Neuronal stem cell (in vitro differentiated cells): Measurements from ENCODE around the gene OGFOD3.

Source experiments
- DNase-seq: peaks from one replicate; pipeline ENCODE4 v3.0.0-alpha.2; 2013; ENCODE audit warnings: low spot score
- H2AFZ ChIP-seq: one replicate; pipeline ENCODE4 v1.6.1; 2013; ENCODE audit warnings: mild to moderate bottlenecking, low read length, inconsistent platforms
- H2AK5ac ChIP-seq: 2 replicates; pipeline ENCODE4 v1.6.1; 2013; ENCODE audit warnings: low read depth, mild to moderate bottlenecking, inconsistent platforms, low read length, moderate library complexity, mixed read lengths
- H2BK120ac ChIP-seq: 2 replicates; pipeline ENCODE4 v1.6.1; 2013; ENCODE audit warnings: low read depth, mild to moderate bottlenecking, inconsistent platforms, low read length, moderate library complexity, mixed read lengths
- H2BK12ac ChIP-seq: one replicate; pipeline ENCODE4 v1.6.1; 2013; ENCODE audit warnings: low read length, inconsistent platforms
- H2BK15ac ChIP-seq: 2 replicates; pipeline ENCODE4 v1.6.1; 2013; ENCODE audit warnings: mild to moderate bottlenecking, low read length, inconsistent platforms, mixed read lengths
- H2BK5ac ChIP-seq: one replicate; pipeline ENCODE4 v1.6.1; 2013; ENCODE audit warnings: inconsistent platforms, mild to moderate bottlenecking, low read length, moderate library complexity
- H3K14ac ChIP-seq: one replicate; pipeline ENCODE4 v1.6.1; 2013; ENCODE audit warnings: low read length, inconsistent platforms
- H3K18ac ChIP-seq: 2 replicates; pipeline ENCODE4 v1.6.1; 2013; ENCODE audit warnings: low read length, inconsistent platforms
- H3K23ac ChIP-seq: 2 replicates; pipeline ENCODE4 v1.6.1; 2013; ENCODE audit warnings: low read depth, mild to moderate bottlenecking, mixed read lengths, low read length, inconsistent platforms; ENCODE audit not compliant: poor library complexity
- H3K27ac ChIP-seq: replicated peaks from 3 replicates; pipeline ENCODE4 v1.5.1; 2013; ENCODE audit warnings: low read length, inconsistent platforms
- H3K27me3 ChIP-seq, 3 experiments: 2 replicates each; pipeline ENCODE4 v1.6.1; 2013; ENCODE audit warnings: low read length in 3 of 3, mild to moderate bottlenecking in 2 of 3, inconsistent platforms in 1 of 3, low read depth in 1 of 3, mixed read lengths in 1 of 3, moderate library complexity in 1 of 3; ENCODE audit not compliant: control insufficient read depth in 3 of 3, insufficient read depth in 3 of 3
- H3K36me3 ChIP-seq, 2 donors: replicated peaks in 1 of 2; 2 replicates each; pipeline ENCODE4 v1.6.1; 2013; ENCODE audit warnings: low read length in 2 of 2; ENCODE audit not compliant: control insufficient read depth in 2 of 2, insufficient read depth in 2 of 2
- H3K4ac ChIP-seq: 2 replicates; pipeline ENCODE4 v1.6.1; 2013; ENCODE audit warnings: inconsistent platforms, mild to moderate bottlenecking, low read length, moderate library complexity
- H3K4me1 ChIP-seq, 2 donors: 1 replicate in 1 of 2; 2 replicates in 1 of 2; pipeline ENCODE4 v1.6.1; 2013; ENCODE audit warnings: low read length in 2 of 2, low read depth in 1 of 2; ENCODE audit not compliant: control insufficient read depth in 2 of 2, insufficient read depth in 1 of 2
- H3K4me2 ChIP-seq: one replicate; pipeline ENCODE4 v1.6.1; 2013; ENCODE audit warnings: mild to moderate bottlenecking, low read length, inconsistent platforms; ENCODE audit not compliant: insufficient read depth, poor library complexity, severe bottlenecking
- H3K4me3 ChIP-seq, 2 donors: 2 replicates each; pipeline ENCODE4 v1.5.1; 2013; ENCODE audit warnings: low read length in 2 of 2, mild to moderate bottlenecking in 2 of 2, inconsistent platforms in 1 of 2, moderate library complexity in 1 of 2
- H3K79me1 ChIP-seq: one replicate; pipeline ENCODE4 v1.6.1; 2013; ENCODE audit warnings: low read depth, mild to moderate bottlenecking, inconsistent platforms, low read length, moderate library complexity
- H3K9ac ChIP-seq: one replicate; pipeline ENCODE4 v1.6.1; 2013; ENCODE audit warnings: mild to moderate bottlenecking, low read depth, low read length, inconsistent platforms; ENCODE audit not compliant: poor library complexity
- H3K9me3 ChIP-seq, 2 donors: replicated peaks in 1 of 2; 2 replicates each; pipeline versions ENCODE3 to v1.6.1; 2013; ENCODE audit warnings: low read length in 2 of 2, mild to moderate bottlenecking in 2 of 2, inconsistent platforms in 1 of 2, low read depth in 1 of 2, mixed read lengths in 1 of 2, moderate library complexity in 1 of 2; ENCODE audit not compliant: control insufficient read depth in 2 of 2, insufficient read depth in 1 of 2
- H4K8ac ChIP-seq: one replicate; pipeline ENCODE4 v1.6.1; 2013; ENCODE audit warnings: low read depth, mild to moderate bottlenecking, inconsistent platforms, low read length, moderate library complexity
- H4K91ac ChIP-seq: one replicate; pipeline ENCODE4 v1.6.1; 2013; ENCODE audit warnings: low read length, low read depth, mild to moderate bottlenecking, inconsistent platforms; ENCODE audit not compliant: poor library complexity
- WGBS, 2 donors: extraction: QIAGEN DNeasy Blood & Tissue Kit; methylation state at CpG; one replicate each; pipeline ENCODE4 v1.1.7; 2013; ENCODE audit warnings: missing lambda C conversion rate in 2 of 2, mixed read lengths in 1 of 2; ENCODE audit not compliant: insufficient read length in 2 of 2, insufficient replicate concordance in 1 of 2; ENCODE audit errors: extremely low coverage in 2 of 2; 5-methylcytosine and 5-hydroxymethylcytosine counted together

The OGFOD3 gene

GRCh38 chr17:82424001-82424862 lies 5.8 kb upstream of the OGFOD3 start:
- Histone ChIP-seq H3K14ac (no peak overlapping the region), H2BK15ac (no peak overlapping the region), H3K4me2 (no peak overlapping the region), H3K23ac (no peak overlapping the region), H3K18ac (peak overlapping the region; percentile 76), H2BK120ac (no peak overlapping the region), H3K4me1 (no peaks in the 10 kb centered on the region), H3K9ac (peak overlapping the region; percentile 32), H3K79me1 (no peaks in the 10 kb centered on the region), H2AFZ (no peak overlapping the region), H2BK5ac (no peak overlapping the region), H4K8ac (no peak overlapping the region), H4K91ac (no peak overlapping the region), H3K27me3 (no peaks in the 10 kb centered on the region), H3K36me3 (peaks cover 9 to 23% of the 10 kb centered on the region in 2 donors), H3K4me3 (no peak overlapping the region), H3K27ac (no peak overlapping the region), H2BK12ac (no peak overlapping the region), H3K9me3 (peaks cover 4 to 8% of the 10 kb centered on the region in 2 donors), H3K4ac (no peak overlapping the region), H2AK5ac (no peak overlapping the region)
- no CpG with 5 or more reads among the region's 25 CpGs for WGBS, 2 donors
- DNase-seq, result peak; percentile 30

DNA sequence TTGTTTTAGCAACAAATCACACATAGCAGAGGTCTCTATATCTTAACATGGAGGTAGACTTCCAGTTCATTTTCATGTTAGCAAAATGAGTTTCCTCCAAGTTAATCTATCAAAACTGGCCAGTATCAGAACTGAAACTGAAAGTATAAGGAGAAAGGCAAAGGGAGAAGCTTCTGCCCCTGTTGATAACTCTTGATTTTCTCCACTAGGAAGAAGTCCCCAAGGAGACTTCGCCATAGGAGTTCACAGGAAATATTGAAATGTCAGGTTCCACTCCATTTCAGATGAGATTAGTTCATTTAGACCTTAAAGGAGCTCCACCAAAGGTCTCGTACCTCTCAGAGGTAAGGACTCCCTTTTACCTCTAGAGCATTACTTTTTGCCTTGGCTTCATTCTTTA lies 1.2 kb upstream of the OGFOD3 start:
- H2BK12ac ChIP-seq, result no peak overlapping the region
- H4K91ac ChIP-seq, result no peak overlapping the region
- H2BK120ac ChIP-seq, result no peak overlapping the region
- peaks cover 4 to 8% of the 10 kb centered on the region in 2 donors for H3K9me3 ChIP-seq
- no peak overlapping the region for H3K18ac ChIP-seq
- peaks cover 9 to 28% of the 10 kb centered on the region in 2 donors for H3K36me3 ChIP-seq
- no peak overlapping the region for H3K14ac ChIP-seq
- DNase-seq, result no peak
- H2AFZ ChIP-seq, result no peak overlapping the region
- no peak overlapping the region for H3K27ac ChIP-seq
- H2BK15ac ChIP-seq, result no peak overlapping the region
- peaks cover 5% of the 10 kb centered on the region in 2 donors for H3K4me1 ChIP-seq
- no peak overlapping the region for H3K9ac ChIP-seq
- WGBS, 2 donors, result no CpG with 5 or more reads among the region's 2 CpGs
- H3K4me2 ChIP-seq, result no peak overlapping the region
- H2BK5ac ChIP-seq, result no peak overlapping the region
- H4K8ac ChIP-seq, result no peak overlapping the region
- H3K23ac ChIP-seq, result no peak overlapping the region
- H3K4me3 ChIP-seq, result peak overlapping the region in 1 of 2 donors; percentile 94
- H2AK5ac ChIP-seq, result no peak overlapping the region
- H3K27me3 ChIP-seq, result no peaks in the 10 kb centered on the region
- H3K4ac ChIP-seq, result no peak overlapping the region
- H3K79me1 ChIP-seq, result peaks cover 1% of the 10 kb centered on the region

DNA sequence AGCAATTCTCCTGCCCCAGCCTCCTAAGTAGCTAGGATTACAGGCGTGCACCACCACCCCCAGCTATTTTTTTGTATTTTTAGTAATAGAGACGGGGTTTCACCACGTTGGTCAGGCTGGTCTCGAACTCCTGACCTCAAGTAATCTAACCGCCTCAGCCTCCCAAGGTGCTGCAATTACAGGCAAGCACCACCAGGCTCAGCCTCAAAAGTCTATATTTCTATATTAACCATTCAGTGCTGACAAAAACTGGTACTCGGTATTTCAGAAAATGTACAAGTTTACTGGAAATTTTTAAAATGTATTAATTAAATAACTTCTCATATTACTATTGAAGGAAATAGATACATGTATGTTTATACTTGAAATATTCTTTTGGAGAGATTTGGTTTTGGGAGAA lies 1.6 kb downstream of the OGFOD3 start:
- Histone ChIP-seq H3K18ac (no peak overlapping the region), H3K4me3 (no peak overlapping the region), H3K9me3 (no peaks in the 10 kb centered on the region), H3K9ac (no peak overlapping the region), H3K27me3 (peaks cover 0 to 2% (median 0%) of the 10 kb centered on the region in 3 experiments), H3K27ac (no peak overlapping the region), H3K23ac (no peak overlapping the region), H3K79me1 (peaks cover 4% of the 10 kb centered on the region), H3K4me2 (no peak overlapping the region), H4K91ac (no peak overlapping the region), H2BK15ac (no peak overlapping the region), H2AFZ (no peak overlapping the region), H2BK12ac (no peak overlapping the region), H3K36me3 (peaks cover 12 to 37% of the 10 kb centered on the region in 2 donors), H3K14ac (no peak overlapping the region), H2BK120ac (no peak overlapping the region), H4K8ac (no peak overlapping the region), H3K4me1 (peaks cover 5% of the 10 kb centered on the region in 2 donors), H2AK5ac (no peak overlapping the region), H3K4ac (no peak overlapping the region), H2BK5ac (no peak overlapping the region)
- DNase-seq, result no peak
- no CpG with 5 or more reads among the region's 6 CpGs for WGBS, 2 donors

DNA sequence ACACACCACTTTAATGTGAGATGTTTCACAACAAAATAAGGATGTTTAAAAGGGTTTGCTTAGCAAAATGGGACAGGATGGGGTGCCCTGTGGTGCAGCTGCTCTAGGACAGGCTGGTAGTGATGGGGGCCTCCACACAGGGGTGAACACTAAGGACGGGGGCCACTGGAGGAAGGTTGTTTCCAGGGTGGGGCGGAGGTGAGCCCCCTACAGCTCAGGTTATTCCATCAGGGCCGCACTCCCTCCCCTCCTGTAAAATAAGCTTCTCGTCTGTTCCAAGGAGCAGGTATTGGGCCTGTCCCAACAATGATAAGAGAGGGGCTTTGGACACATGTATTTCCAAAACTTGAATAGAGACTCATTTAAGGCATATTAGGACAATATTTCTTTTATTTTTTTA lies 2.1 kb downstream of the OGFOD3 start:
- no peak overlapping the region for H3K18ac ChIP-seq
- WGBS, 2 donors, result no CpG with 5 or more reads among the region's 4 CpGs

More for the DNA sequence above, 2.1 kb downstream of the OGFOD3 start:
- Histone ChIP-seq H2BK120ac (no peak overlapping the region), H3K4me3 (no peak overlapping the region), H2BK5ac (no peak overlapping the region), H3K14ac (no peak overlapping the region), H2AK5ac (no peak overlapping the region), H3K4me1 (peaks cover 5% of the 10 kb centered on the region in 2 donors), H3K79me1 (peaks cover 4% of the 10 kb centered on the region), H4K91ac (no peak overlapping the region), H3K27me3 (peaks cover 0 to 2% (median 0%) of the 10 kb centered on the region in 3 experiments), H3K27ac (no peak overlapping the region), H3K9ac (no peak overlapping the region), H2AFZ (no peak overlapping the region), H3K9me3 (no peaks in the 10 kb centered on the region), H3K36me3 (peaks cover 9 to 33% of the 10 kb centered on the region in 2 donors), H4K8ac (no peak overlapping the region), H2BK15ac (no peak overlapping the region), H3K4ac (no peak overlapping the region), H3K23ac (no peak overlapping the region), H2BK12ac (no peak overlapping the region), H3K4me2 (no peak overlapping the region)
- DNase-seq, result no peak
